ENCODE results near the gene APPL1.

- TF ChIP-seq POLR2A (IDR thresholded peaks at IDR 0.05) (no peak), POLR2AphosphoS5 (IDR thresholded peaks at IDR 0.05) (no peak), CTCF (IDR thresholded peaks at IDR 0.05) (no peak)
Measured at GRCh38 chr3:57292159-57292896, 64.8 kb downstream of the APPL1 start, which contains the start of gene ASB14.

Data from upper lobe of left lung (tissue), 4 donors.